Measurements from ENCODE around the gene LONP2. TPM values are rescaled to one million over a fixed set of nuclear protein-coding genes. Genes with fewer than 3 reads are reported as not detected.

Gene LONP2
- total and polyA plus RNA-seq, 2 of the 13 experiments (the other 11 are each of a cell fraction or from before 2014, with no cell fraction given), result 39.2 to 63.3 TPM

- TF ChIP-seq ZNF414 (CRISPR knock-in tag; IDR thresholded peaks at IDR 0.05) (peak; percentile 95; the same call in 1 of the 2 replicates), KLF11 (CRISPR knock-in tag; IDR thresholded peaks at IDR 0.05) (peak; percentile 96), ZNF556 (CRISPR knock-in tag; IDR thresholded peaks at IDR 0.05; ENCODE audit: borderline replicate concordance) (peak; percentile 90; the same call in 1 of the 2 replicates), HMGXB3 (CRISPR knock-in tag; IDR thresholded peaks at IDR 0.05; ENCODE audit: borderline replicate concordance) (peak; percentile 93), HHEX (CRISPR knock-in tag; IDR thresholded peaks at IDR 0.05) (peak; percentile 69), ZMAT3 (CRISPR knock-in tag; conservative IDR thresholded peaks at IDR 0.05) (peak; percentile 89), SMYD3 (CRISPR knock-in tag; IDR thresholded peaks at IDR 0.05) (peak; percentile 76; the same call in 1 of the 2 replicates), IKZF4 (CRISPR knock-in tag; IDR thresholded peaks at IDR 0.05; ENCODE audit: borderline replicate concordance, low read depth, not compliant biosample characterization) (no peak), SNRNP70 (IDR thresholded peaks at IDR 0.05; ENCODE audit: low read depth, low read length) (no peak), ZBTB39 (CRISPR knock-in tag; IDR thresholded peaks at IDR 0.05) (peak; percentile 83; the same call in 1 of the 2 replicates), MED1 (CRISPR knock-in tag; IDR thresholded peaks at IDR 0.05) (peak; percentile 97), ZSCAN22 (CRISPR knock-in tag; IDR thresholded peaks at IDR 0.05) (no peak), ZNF34 (CRISPR knock-in tag; IDR thresholded peaks at IDR 0.05; ENCODE audit: borderline replicate concordance) (no peak), ISL2 (CRISPR knock-in tag; IDR thresholded peaks at IDR 0.05) (peak; percentile 86), ZFP41 (CRISPR knock-in tag; IDR thresholded peaks at IDR 0.05; ENCODE audit: borderline replicate concordance) (no peak), ZFX (CRISPR knock-in tag; IDR thresholded peaks at IDR 0.05; ENCODE audit: low read depth) (no peak), SRSF4 (IDR thresholded peaks at IDR 0.05; ENCODE audit: low read depth, low read length, poor library complexity, severe bottlenecking) (no peak), DNMT3B (CRISPR knock-in tag; conservative IDR thresholded peaks at IDR 0.05) (0 out of 2 replicates have a peak, but pooled peaks have one; percentile 61), ZNF629 (CRISPR knock-in tag; conservative IDR thresholded peaks at IDR 0.05) (peak; percentile 60; the same call in 1 of the 2 replicates), SP140L (CRISPR knock-in tag; IDR thresholded peaks at IDR 0.05; ENCODE audit: borderline replicate concordance) (no peak; the same call in 1 of the 2 replicates), ZNF138 (CRISPR knock-in tag; IDR thresholded peaks at IDR 0.05; ENCODE audit: low read depth) (no peak), KDM3A (CRISPR knock-in tag; IDR thresholded peaks at IDR 0.05; ENCODE audit: low read depth) (peak; percentile 89), TBX2 (CRISPR knock-in tag; IDR thresholded peaks at IDR 0.05; ENCODE audit: borderline replicate concordance) (peak; percentile 98)
These were observed 39.9 kb upstream of the LONP2 start (continued) for GRCh38 chr16:48203974-48204824.
